Colonic mucosa (tissue), 4 donors: ENCODE measurements around the gene MTA2. TPM values are rescaled to one million over a fixed set of nuclear protein-coding genes. Genes with fewer than 3 reads are reported as not detected.

Source experiments
- DNase-seq: peaks from one replicate; pipeline ENCODE4 v3.0.0-alpha.2; 2020
- H3K27ac ChIP-seq: fragments of 200-600 bp; one replicate; pipeline ENCODE4 v1.8.0; 2021
- H3K27me3 ChIP-seq: fragments of 200-600 bp; one replicate; pipeline ENCODE4 v1.8.0; 2021
- H3K36me3 ChIP-seq: fragments of 200-600 bp; one replicate; pipeline ENCODE4 v1.8.0; 2021
- H3K4me1 ChIP-seq: fragments of 200-600 bp; one replicate; pipeline ENCODE4 v1.8.0; 2021; ENCODE audit warnings: mild to moderate bottlenecking
- H3K4me3 ChIP-seq: fragments of 200-600 bp; one replicate; pipeline ENCODE4 v1.8.0; 2021
- H3K9ac ChIP-seq, 2 donors: one replicate each; pipeline ENCODE4 v1.7.0; 2013; ENCODE audit warnings: control low read depth in 2 of 2, low read depth in 2 of 2, low read length in 2 of 2
- H3K9me3 ChIP-seq: fragments of 200-600 bp; one replicate; pipeline ENCODE4 v1.8.0; 2021
- intact Hi-C: fragments of 100-400 bp; cut with DNase I; formaldehyde crosslinking; loops from one replicate; pipeline ENCODE4 v1.14.1; 2022
- total RNA-seq, 2 donors: library from RNA; stranded (reverse); fragmentation: NEBNext Ultra II Directional in 1 of 2; extraction: Animal tissue kit (Norgen Biotek cat#: 25700) in 1 of 2; gene quantifications; one replicate each; pipeline ENCODE4 v1.2.1, GENCODE V29; 2021
- TF ChIP-seq, protein P1 (sequence below): fragments of 200-600 bp; IDR thresholded peaks from one replicate; pipeline ENCODE4 v1.8.0; 2022; ENCODE audit warnings: antibody characterized with exemption, mild to moderate bottlenecking
- donor health status: healthy.
- donor health status: DM: no; HTN: no; CAD: no.
- donor health status: DM: no; HTN: no; CAD: no.

MTA2 gene
- total RNA-seq, 2 donors from 2014 or later, result 91.0 to 133 TPM

DNA sequence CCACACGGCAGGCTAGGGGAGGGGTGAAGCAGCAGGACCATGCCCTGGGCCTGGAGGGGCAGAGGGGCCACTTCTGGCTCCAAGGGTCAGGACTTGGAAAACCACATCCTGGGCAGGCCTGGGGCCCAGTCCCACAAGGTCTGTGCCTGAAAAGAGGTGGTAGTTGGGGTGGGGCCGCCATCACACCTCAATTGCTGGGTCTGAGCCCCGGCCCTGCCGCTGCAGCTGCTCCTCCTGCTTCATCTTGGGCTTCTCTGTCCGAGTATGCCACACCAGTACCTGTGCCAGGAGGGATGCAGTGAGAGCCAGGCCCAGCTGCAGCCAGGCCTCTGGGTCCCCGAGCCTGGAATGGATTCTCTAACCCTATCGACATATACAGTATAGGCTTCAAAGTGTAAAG, 13.9 kb upstream of the MTA2 start:
- Histone ChIP-seq H3K4me3 (no peak overlapping the region), H3K4me1 (peaks cover 8% of the 10 kb centered on the region)

DNA sequence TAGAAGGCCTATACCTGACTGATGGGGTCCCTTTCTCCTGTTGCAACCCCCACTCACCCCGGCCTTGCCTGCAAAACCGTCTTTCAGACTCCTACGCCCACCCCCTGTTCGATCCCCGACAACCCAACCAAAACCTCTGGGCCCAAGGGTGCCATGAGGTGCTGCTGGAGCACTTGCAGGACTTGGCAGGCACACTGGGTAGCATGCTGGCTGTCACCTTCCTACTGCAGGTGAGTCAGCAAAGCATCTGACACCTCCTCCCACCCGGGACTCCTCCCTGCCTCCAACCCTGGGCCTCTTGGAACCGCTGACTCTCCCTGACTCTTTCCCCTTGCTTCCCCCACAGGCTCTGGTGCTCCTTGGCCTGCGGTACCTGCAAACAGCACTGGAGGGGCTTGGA, 12.6 kb upstream of the MTA2 start:
- no peak for DNase-seq
- H3K9ac ChIP-seq, result no peak overlapping the region
- peaks cover 6% of the 10 kb centered on the region for H3K4me1 ChIP-seq
- intact Hi-C loops, result no loop called here
- no peak overlapping the region for H3K27ac ChIP-seq
- H3K9me3 ChIP-seq, result no peaks in the 10 kb centered on the region
- TF ChIP-seq, protein P1, sequence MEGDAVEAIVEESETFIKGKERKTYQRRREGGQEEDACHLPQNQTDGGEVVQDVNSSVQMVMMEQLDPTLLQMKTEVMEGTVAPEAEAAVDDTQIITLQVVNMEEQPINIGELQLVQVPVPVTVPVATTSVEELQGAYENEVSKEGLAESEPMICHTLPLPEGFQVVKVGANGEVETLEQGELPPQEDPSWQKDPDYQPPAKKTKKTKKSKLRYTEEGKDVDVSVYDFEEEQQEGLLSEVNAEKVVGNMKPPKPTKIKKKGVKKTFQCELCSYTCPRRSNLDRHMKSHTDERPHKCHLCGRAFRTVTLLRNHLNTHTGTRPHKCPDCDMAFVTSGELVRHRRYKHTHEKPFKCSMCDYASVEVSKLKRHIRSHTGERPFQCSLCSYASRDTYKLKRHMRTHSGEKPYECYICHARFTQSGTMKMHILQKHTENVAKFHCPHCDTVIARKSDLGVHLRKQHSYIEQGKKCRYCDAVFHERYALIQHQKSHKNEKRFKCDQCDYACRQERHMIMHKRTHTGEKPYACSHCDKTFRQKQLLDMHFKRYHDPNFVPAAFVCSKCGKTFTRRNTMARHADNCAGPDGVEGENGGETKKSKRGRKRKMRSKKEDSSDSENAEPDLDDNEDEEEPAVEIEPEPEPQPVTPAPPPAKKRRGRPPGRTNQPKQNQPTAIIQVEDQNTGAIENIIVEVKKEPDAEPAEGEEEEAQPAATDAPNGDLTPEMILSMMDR, result no peak
- H3K4me3 ChIP-seq, result no peak overlapping the region
- H3K36me3 ChIP-seq, result no peaks in the 10 kb centered on the region
- no peaks in the 10 kb centered on the region for H3K27me3 ChIP-seq

More for the DNA sequence above, 13.9 kb upstream of the MTA2 start:
- Histone ChIP-seq H3K36me3 (no peaks in the 10 kb centered on the region), H3K9ac (no peak overlapping the region), H3K27me3 (no peaks in the 10 kb centered on the region), H3K9me3 (no peaks in the 10 kb centered on the region), H3K27ac (no peak overlapping the region)
- intact Hi-C loops, result no loop called here
- DNase-seq, result no peak
- TF ChIP-seq, protein P1, result no peak

DNA sequence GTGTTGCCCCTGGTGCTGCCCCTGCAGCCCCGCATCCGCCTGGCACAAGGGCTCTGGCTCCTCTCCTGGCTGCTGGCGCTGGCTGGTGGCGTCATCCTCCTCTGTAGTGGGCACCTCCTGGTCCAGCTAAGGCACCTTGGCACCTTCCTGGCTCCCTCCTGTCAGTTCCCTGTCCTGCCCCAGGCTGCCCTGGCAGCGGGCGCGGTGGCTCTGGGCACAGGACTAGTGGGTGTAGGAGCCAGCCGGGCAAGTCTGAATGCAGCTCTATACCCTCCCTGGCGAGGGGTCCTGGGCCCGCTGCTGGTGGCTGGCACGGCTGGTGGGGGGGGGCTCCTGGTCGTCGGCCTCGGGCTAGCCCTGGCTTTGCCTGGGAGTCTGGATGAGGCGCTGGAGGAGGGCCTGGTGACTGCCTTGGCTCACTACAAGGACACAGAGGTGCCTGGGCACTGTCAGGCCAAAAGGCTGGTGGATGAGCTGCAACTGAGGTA, 11.7 kb upstream of the MTA2 start:
- intact Hi-C loops, result no loop called here
- peak overlapping the region in 1 of 2 donors; percentile 63 for H3K9ac ChIP-seq
- no peak for DNase-seq
- H3K9me3 ChIP-seq, result no peaks in the 10 kb centered on the region
- TF ChIP-seq, protein P1, result no peak
- peak overlapping the region; percentile 80 for H3K4me3 ChIP-seq
- no peaks in the 10 kb centered on the region for H3K27me3 ChIP-seq
- H3K27ac ChIP-seq, result peak overlapping the region; percentile 97
- no peaks in the 10 kb centered on the region for H3K36me3 ChIP-seq
- peaks cover 6% of the 10 kb centered on the region for H3K4me1 ChIP-seq

DNA sequence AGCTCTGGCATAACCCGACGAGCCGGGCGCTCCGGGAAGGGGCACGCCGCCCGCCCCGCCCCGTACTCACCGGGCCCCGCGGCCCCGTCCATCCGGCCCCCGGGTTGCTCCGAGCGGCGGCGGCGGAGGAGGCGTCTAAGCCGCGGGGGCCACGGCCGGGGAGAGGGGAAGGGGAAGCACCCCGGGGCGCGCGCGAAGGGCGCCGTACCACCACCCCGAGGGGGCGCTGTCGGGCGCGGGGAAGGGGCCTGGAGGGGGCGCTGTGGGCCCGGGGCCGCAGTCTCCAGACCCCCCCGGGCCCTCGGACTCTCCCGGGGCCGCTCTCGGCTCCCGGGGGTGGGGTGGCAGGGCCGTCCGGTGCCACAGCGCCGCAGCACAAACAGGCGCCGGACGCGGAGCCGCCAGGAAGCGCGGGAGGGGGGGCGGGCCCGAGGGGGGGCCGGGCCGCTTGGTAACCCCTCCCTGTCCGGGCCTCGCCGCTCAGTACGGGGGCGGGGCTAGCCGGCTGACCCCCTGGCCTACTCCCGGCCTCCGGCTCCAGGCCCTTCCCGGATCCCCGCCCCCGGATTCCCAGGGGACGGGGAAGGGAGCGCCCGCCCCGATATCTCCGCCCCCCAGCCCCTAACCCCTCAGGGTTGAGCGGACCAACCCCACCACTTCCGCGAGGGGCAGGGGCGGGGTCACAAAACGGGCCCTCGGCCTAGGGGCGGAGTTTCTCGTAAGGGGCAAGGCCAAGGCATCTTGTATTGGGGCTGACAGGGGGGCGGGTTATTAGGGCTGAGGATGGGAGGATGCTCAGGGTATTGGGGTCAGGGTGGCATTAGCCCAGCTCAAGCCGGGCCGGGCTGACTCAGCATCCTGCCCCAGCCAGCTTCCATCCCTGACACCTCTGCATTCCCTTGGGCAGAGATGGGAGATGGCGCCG, 11.0 kb upstream of the MTA2 start, which contains the start of the genes EML3 and ROM1:
EML3 (minus strand) TSS at position 410 of the 925 bp plus-strand sequence; CDS start at position 92, 318 bp downstream.
ROM1 (plus strand) TSS at position 892 of the 925 bp plus-strand sequence; CDS start at position 917, 25 bp downstream.
- Histone ChIP-seq H3K27ac (peak within 1 kb of the TSS; percentile 97), H3K9me3 (no peaks in the 10 kb centered on the region), H3K4me1 (peaks cover 6% of the 10 kb centered on the region), H3K27me3 (no peaks in the 10 kb centered on the region), H3K9ac (peak within 1 kb of the TSS; percentile 80 to 85), H3K36me3 (no peaks in the 10 kb centered on the region), H3K4me3 (peak within 1 kb of the TSS; percentile 80)
- intact Hi-C loops, result no loop called here
- TF ChIP-seq, protein P1, result peak; percentile 95
- DNase-seq, result peak; percentile 92

DNA sequence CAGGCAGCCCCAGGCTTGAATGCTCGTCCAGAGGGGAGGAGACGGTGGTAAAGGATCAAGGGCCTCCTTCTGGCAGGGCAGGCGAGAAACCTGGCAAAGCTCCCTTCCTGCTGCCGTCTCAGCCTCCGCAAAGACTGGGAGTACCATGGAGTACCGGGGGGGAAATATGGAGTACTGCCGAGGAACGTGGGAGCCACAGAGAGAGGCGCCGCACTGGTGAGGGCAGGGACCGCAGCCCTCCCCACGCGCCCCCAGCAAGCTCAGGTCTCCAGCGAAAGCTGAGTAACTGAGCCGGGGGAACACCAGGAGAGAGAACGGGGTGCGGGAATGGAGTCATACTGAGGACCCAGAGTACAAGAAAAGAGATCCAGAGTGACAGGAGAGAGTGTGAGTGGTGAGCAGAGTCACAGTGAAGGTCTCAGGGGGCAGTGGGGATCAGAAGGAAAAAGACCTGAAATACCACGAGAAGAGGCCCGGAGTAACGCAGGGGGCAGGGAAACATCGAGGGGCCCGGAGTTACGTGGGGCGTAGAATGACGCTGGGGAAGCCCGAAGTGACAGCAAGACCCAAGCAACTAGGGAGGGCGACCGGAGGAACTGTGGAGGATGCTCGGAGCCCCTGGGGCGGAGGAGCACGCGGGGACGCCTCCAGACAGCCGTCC, 10.2 kb upstream of the MTA2 start:
- intact Hi-C loops, result no loop called here
- no peaks in the 10 kb centered on the region for H3K36me3 ChIP-seq

More for the DNA sequence above, 10.2 kb upstream of the MTA2 start:
- TF ChIP-seq, protein P1, result no peak
- Histone ChIP-seq H3K9ac (peak overlapping the region; percentile 80 to 85), H3K27me3 (no peaks in the 10 kb centered on the region), H3K9me3 (no peaks in the 10 kb centered on the region), H3K4me3 (peak overlapping the region; percentile 80), H3K4me1 (peaks cover 6% of the 10 kb centered on the region), H3K27ac (peak overlapping the region; percentile 97)
- DNase-seq, result peak; percentile 58
